GM18502 (cell line): Measurements from ENCODE around the gene SMIM12.
A peak's percentile ranks its signal among the peaks of the same experiment; 100 is the strongest.

Experiments used
- ATAC-seq: cut with Tn5 transposase; IDR thresholded peaks from one replicate; pipeline ENCODE4 v1.9.1; 2021; ENCODE audit warnings: mild to moderate bottlenecking; ENCODE audit not compliant: unreplicated experiment, poor library complexity

SMIM12 gene, protein sequence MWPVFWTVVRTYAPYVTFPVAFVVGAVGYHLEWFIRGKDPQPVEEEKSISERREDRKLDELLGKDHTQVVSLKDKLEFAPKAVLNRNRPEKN

DNA sequence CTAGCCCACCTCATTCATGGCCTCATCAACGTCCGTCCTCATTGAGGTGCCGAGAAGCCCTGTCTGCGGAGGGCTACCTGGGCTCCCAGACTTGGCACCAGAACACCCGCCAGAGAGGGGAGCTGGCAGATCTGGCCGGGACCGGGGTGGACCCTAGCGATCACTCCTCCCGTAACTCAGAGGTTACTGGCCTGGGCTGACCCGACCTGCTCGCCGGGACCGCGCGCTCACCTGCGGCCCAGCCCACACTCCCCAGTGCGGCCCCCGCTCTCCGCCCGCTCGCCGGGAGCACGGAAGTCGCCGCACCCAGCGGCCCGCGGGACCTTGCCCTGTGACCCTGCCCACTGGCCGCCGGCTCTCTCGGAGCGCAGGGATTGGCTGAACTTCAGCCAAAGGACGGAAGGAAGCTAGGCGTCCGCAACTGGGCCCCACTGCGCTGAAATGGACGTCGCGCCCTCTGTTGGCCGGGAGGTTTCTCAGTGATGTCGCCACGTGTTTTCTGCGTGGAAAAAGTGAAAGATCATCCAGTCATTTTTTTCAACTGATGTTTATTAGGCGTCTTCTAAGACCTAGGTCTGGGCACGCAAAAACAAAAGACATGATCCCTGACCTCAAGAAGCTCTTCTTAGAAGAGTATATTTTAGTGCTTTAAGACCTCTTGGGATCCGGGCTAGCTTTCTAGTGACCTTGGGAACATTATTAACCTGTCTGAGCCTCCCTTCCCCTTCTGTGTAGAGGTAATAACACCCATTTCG is at the start of gene SMIM12:
Gene SMIM12 (minus strand): TSS at position 304 of the 755 bp plus-strand sequence. CDS start 3,772 bp downstream, outside the sequence.
- ATAC-seq: peak; percentile 95

DNA sequence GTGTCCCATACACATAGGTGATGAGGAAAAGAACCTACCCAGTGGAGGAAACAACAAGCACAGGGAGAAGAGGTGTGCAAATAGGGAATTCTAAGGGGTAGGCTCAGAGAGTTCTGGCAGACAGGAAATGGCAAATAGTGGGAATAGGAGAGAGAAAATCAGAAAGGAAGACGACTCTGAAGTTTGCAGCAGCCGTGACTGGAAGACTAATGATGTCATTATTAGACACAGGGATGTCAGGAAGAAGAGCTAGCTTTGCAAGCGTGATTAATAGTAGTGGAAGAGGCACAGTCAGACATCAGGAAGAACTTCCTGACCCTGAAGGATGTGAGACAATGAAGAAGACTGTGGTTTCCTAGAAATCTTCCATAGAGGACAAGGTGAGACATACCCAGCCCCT is 48.8 kb upstream of the SMIM12 start:
- no peak for ATAC-seq

DNA sequence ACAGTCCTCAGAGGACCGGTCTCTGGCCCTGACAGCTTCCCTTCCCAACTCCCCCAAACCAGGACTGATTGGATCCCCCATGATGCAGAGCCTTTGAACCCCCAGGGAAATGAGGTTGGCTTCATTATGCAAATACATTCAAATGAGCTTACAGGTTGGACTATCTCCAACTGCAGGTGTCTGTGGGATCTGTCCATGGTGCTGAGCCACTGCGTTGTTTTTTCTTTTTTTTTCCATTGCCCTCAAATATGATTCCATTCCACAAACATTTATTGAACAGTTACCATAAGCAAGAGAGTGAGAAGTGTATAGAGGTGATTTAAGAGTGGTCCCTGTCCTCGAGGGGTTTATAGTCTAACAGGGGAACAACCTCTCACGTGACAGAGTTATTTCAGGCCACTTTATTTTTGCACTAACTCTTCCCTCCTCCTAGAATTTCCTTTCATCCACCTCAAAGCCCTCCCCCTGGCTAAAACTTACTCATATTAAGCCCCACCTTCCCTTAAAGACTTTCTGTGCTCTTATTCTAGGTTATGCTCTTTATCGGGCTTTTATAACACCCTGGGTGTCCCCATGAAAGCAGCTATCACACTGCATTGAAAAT is 48.0 kb upstream of the SMIM12 start:
- ATAC-seq: no peak

DNA sequence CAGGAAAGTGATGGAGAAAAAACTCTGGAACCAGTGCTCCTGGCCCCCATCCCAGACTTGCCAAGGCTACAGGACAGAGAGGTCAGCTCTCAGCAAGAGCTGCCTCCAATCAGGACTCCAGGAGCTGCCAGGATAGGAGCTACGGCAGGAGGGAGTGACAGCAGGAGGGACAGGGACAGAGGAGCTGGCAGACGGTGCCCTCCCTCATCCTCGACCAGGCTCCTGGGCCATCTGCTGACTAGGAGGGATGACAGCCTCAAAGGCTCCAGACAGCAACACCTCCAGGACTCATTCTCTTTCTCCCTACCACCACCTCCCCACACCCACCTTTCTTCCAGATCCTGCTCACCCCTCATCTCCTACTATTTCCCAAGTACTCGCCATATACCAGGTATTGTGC is 47.2 kb upstream of the SMIM12 start:
- no peak for ATAC-seq

DNA sequence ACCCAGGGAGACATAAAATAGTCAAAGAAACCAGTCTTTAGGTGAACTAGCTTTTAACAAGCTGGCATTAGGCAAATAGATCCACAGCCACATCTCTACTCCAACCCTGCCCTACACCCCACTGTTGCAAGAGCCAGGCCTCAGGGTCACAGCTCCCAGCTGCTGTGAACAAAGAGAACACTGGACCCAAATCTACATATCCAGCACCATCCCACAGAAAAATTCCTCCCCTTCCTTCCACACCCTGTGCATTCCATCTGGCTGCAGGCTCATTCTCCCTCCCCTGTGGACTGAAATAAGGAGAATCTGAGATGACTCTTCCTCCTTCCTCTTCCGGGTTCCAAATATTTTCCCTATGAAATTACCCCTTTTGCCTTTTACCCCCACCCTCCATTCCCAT is 46.7 kb upstream of the SMIM12 start:
- no peak for ATAC-seq

DNA sequence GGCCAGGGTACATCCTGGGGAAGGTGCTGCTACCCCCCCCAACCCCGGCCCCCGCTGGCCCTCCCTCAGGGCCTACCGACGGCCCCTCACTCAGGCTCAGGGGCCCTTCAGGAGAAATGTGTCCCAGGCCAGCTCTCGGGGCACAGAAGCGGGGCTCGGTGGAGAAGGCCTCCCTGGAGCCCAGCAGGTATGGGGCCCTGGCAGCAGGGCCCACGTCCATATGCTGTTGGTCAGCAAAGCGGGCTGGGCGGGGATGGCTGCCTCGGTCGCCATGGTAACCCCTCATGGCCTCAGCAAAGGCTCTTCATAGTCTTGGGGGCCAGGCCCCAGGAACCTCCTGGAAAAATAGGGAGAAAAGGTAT is 45.5 kb upstream of the SMIM12 start:
- ATAC-seq: no peak

DNA sequence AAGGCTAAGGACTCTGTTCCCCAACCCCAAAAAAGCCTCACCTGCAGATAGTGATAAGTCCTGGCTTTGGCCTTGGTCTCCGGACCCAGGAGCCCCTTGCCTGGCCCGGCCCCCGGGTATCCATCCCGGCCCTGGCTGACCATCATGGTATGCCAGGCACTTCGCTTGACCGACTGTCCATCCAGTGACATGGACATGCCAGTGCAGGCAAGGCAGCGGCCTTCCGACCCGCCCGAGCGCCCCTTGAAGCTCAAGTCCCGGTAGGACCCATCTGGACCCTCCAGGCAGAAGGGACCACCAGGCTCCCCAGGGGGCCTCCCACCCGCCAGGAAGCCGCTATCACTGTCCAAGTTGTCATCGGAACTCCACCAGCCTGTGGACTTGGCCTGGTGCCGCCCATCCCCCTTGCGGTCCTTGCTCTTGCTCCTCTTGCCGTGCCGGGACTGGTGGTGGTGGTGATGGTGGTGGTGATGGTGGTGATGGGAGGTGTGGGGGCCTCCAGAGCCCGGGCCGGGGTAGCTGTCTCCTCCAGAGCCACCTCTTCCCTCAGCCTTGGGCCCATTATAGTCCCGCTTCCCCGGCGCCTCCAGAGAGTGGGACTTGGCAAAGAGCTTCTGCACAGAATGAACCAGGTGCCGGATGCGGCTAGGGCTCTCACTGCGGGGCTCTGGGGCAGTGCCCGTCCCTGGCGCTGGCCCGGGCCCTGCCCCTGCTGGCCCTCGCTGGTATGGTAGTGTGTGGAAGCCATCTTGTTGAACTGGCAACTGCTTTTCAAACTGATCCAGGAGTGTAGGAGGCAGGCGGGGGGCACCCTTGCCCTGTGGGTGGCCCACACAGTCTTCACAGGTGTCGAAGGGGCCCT is 44.9 kb upstream of the SMIM12 start:
- no peak for ATAC-seq

DNA sequence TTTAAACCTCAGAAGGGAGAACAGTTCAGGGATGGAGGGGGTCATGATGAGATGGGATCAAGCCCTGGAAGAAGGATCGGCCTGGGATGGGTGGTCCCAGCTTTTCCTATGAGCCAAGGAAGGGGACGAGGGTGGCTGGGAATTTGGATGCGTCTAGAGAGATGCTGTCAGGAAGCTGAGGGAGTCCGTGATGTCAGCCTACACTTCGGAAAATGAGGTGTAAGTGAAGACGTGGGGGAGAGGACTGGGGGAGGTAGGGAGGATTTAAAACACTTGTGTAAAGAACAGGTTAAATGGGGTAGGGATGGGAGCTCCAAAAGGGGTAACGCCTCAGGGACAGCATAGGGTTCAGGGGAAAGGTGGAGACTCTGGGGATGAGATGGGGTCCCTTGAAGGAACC is 42.4 kb upstream of the SMIM12 start:
- no peak for ATAC-seq

DNA sequence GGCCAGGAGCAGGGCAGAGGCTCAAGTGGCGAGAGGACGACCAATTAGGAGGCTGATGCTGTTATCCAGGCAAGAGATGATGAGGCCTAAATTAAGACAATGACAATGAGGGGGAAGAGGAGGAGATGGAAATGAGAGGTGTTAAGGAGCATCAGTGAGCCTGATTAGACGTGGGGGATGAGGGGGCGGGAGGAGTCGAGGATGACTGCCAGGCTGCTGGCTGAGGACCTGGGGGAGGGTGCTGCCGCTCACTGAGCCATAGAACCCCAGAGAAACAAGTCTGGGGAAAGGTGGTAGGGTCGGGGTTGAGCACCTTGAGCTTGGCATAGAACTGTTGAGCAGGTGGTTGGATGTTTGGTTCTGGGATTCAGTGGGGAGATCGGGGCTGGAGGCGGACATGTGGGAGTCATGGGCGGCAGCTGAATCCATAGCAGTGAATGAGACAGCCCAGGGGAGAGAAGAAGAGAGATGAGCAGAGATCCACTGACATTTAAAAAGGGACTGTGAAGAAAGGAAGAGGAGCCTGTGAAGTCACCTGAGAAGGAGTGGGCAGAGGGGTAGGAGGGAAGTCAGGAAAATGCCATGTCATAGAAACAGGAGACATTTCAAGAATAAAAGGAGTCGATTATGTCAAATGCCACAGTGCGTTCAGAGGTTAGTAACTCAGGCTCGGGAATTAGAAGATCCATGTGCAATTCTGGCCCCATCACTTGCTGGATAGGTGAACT is 41.4 kb upstream of the SMIM12 start:
- ATAC-seq: no peak

DNA sequence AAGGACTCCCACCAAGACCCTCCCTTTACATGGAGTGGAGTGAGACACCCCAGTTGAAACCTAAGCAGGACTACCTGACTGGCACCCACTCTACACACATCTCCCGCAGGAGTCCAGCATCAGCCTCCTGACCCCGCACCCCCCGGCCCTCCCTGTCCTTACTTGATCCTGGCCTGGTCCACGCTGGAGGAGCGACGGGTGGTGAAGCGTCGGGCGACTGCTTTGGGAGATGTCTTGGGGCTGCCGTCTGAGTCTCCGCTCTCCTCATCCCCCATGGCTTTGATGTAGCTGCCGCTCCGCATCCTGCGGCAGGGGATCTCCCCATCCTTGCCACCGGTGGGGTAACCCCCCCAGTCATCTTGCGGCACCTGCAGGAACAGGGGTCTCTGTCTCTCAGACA is 40.4 kb upstream of the SMIM12 start:
- no peak for ATAC-seq

DNA sequence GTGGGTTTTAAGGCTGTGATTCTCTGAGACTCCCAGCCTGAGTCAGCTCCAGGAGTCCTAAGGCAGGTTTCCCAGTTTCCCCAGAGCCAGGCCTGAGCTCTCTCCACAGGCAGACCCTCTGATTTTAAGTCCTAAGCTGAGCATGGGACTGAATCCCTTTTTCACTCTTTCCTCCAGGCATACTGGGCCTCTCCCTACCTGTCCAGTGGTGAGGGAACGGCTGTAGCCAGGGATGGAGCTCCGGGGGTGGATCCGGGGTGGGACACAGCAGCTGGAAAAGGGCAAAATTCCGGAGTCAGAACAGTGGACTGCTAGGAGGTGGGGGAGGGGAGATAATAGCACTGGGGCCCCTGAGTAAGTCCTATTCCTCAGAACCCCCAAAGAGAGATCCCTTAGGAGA is 39.9 kb upstream of the SMIM12 start:
- ATAC-seq: no peak

DNA sequence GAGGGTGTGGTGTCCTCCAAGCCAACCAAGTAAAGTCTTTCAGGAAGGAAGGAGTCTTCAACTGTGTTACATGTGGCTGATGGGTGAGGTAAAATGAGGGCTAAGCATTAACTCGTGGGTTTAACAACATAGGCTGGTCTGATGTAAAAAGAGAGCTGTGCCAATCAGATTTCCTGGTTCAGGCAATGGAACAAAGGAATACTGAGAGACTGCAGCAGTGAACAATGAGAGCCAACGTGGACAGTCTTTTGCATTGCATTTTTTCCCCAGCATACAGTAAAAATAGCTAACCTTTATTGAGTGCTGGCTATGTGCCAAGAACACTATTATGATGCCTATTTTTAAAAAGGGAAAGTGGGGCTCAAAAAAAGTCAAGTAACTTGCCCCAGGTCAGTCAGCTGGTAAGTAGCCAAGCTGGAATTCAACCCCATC is 38.8 kb upstream of the SMIM12 start:
- ATAC-seq: no peak

DNA sequence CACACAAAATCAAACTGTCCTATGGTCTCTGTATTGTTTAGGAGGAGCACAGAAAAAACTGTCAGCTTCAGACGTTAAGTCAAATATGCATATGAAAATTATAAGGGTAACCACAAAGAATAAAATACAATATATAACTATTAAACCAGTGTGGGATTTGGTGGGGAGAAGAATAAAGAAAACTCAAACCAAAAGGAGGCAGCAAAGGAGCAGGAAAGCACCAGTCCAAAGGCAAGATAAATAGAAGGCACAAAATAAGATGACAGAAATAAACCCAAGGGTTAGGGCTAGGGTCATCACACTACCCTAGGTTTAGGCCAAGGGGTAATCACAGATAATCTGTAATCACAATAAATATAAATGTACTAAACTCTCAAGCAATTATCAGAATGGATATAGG is 37.1 kb upstream of the SMIM12 start:
- ATAC-seq: no peak

DNA sequence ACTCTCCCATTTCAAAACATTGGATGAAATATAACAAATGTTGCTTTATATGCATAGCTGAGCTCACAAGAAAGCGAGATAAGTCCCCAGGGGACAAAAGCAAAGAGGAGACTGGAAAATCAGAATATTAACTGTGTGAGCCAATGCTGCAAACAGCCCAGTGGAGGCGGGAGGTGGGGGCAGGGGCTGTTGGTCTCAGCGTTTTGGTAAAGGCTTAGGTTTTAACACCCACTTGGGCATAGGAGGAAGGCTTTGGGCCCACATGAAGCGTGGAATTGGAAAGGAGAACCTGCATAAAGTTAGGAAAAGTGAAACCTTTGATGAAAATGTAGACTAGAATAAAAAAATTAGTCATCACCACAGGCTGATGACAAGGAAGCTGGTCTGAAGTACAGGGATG is 30.2 kb upstream of the SMIM12 start:
- ATAC-seq: no peak

DNA sequence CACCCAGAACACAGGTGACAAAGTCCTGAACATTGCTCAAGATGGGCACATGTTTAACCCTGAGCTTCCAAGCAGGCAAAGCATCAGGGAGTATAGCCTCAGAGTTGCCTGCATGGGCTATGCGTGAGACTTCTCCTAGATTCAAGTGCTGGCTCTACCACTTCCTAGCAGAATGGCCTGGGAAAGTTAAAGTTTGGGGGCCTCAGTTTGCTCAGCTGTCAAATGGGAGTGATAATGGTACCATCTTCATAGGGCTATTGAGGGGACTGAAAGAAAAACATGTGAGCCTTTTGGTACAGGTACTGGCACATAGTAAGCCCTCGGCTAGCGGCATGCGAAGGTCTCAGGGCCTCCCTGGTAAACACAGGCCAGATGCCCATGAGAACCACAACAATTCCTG is 28.0 kb upstream of the SMIM12 start:
- ATAC-seq: no peak

DNA sequence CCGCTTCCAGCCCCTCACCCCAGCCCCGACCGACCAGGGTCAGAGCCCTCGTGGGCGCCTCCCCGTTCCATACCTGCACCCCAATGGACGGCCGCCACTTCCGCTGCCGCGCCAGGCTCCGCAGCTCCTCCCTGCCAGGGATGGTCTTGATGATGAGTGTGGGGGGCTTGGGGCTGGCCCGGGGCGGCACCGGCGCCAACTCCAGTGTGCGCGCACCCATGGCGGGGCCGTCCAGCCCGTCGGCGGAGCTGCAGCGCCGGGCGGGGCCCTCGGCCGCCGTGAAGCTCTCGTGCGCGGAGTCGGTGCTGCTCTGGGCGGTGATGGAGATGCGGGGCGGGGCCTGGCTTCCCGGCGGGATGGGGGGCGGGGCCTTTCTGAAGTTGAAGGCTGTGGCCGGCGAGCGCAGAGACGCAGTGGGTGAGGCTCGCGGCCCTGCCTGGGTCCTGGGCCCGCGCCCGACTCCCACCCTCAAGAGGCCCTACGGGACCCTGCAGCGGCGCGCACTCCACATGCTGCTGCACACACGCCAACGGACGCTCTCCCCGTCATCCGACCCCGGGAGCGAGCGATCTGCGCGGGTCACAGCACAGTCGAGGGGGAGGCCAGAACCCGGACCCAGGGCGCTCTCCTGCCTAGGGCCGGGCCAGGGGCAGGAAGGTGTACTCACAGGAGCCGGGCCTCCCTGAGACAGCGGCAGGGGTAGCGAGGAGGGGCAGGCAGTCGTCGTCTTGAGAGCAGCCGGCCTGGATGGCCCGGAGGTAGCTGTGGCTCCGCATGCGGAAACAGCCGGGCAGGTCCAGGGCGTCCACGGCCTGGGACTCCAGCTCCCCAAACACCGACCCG is 26.1 kb upstream of the SMIM12 start:
- ATAC-seq: no peak

DNA sequence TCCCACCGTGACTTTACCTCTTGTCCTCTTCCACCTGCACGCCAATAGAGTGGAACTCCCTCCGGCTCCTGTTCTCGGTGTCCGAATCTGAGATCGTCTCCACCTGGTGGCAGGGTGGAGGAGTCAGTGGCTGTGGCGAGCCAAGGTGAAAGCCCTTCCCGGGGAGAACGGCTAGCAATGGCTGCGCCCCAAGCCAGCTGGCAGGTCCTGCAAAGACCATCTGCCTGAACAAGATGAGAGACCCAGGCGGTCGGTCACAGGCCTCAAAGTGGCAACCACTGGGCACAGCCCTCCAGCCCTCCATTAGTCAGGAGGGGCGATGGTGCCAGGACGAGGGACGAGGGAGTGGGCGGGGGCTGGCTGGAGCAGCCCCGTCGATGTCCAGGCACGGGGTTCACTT is 25.4 kb upstream of the SMIM12 start:
- no peak for ATAC-seq

DNA sequence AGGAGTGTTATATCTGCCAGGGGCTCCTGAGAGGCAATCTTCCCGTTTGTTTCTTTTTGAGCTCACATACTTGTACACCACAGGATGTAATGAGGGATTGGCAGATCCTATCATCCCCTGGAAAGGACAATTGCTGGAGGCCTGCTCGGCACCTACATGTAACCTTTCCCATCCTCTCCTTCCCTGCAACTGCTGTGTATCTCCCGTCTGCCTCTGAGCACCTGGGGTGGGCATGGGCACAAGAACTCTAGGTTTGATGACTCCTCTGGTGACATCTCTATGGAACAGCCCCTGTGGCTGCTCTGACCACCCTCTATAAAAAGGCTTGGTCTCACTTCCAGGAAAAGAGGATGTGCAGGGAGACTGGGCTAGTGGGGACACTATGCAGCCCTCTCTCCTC is 25.0 kb upstream of the SMIM12 start:
- ATAC-seq: no peak

DNA sequence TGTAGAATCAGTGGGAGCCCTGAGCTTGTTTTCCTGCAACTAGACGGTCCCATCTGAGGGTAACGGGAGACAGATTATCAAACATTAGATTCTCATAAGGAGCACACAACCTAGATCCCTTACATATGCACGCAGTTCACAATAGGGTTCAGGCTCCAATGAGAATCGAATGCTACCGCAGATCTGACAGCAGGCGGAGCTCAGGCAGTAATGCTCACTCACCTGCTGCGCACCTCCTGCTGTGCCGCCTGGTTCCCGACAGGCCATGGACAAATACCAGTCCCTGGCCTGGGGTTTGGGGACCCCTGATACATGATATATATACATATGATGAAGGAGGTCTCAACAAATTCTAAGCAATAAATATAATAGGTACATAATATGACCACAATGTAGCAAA is 19.7 kb upstream of the SMIM12 start:
- ATAC-seq: no peak

DNA sequence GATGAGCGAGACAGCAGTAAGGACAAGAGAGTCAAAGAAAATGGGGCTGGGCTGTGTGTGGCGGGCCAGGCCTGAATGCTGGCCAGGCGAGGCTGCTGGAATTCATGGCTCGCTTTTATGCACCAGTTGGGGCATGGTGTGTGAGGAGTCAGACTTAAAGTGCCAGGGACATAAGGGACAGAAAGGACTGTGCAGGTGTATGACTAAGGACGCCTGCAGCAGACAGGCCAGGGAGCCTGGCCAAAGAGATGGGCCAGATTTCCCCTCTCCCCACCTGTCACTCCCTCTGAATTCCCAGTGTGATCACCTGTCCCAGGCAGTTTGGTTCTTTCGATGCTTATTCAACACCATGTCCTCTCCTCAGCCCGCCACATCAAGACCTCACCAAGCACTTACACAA is 16.9 kb upstream of the SMIM12 start:
- no peak for ATAC-seq
